Right atrium auricular region (tissue), 2 donors: ENCODE data around the gene NONO. TPM values are rescaled to one million over a fixed set of nuclear protein-coding genes. Genes with fewer than 3 reads are reported as not detected.
A peak's percentile ranks its signal among the peaks of the same experiment; 100 is the strongest.

Experiments used
- DNase-seq: peaks from one replicate; pipeline ENCODE4 v3.0.0-alpha.2; 2019; ENCODE audit warnings: low spot score
- H3K27ac ChIP-seq, 2 donors: fragments of 200-600 bp; sonication (generic); 1 replicate in 1 of 2; 2 replicates in 1 of 2; pipeline ENCODE4 v1.5.1; 2016 to 2019
- H3K27me3 ChIP-seq, 2 donors: fragments of 200-600 bp; sonication (generic); one replicate each; pipeline versions ENCODE4 v1.5.1 to v1.6.0; 2017 to 2019
- H3K36me3 ChIP-seq: fragments of 200-600 bp; sonication (generic); one replicate; pipeline ENCODE4 v1.5.1; 2016
- H3K4me1 ChIP-seq, 2 donors: fragments of 200-600 bp; sonication (generic); one replicate each; pipeline versions ENCODE4 v1.5.1 to v1.6.0; 2017 to 2019
- H3K4me3 ChIP-seq, 2 donors: fragments of 200-600 bp; sonication (generic); 1 replicate in 1 of 2; 2 replicates in 1 of 2; pipeline ENCODE4 v1.5.1; 2017 to 2019; ENCODE audit warnings: mild to moderate bottlenecking in 1 of 2, moderate library complexity in 1 of 2
- H3K9me3 ChIP-seq, 2 donors: fragments of 200-600 bp; sonication (generic); one replicate each; pipeline ENCODE4 v1.5.1; 2019
- CTCF ChIP-seq, 2 donors: fragments of 200-600 bp; sonication (generic); IDR thresholded peaks; one replicate each; pipeline ENCODE4 v1.5.1; 2019; ENCODE audit warnings: antibody characterized with exemption in 2 of 2
- total RNA-seq, 2 donors: library from RNA; depleted of rRNA; stranded (reverse); fragments of >200 nt; gene quantifications; one replicate each; pipeline ENCODE4 v1.1.0, GENCODE V29; 2016

Gene NONO
- 100 to 1,000 TPM; 110 to 120 TPM for total RNA-seq

GRCh38 chrX:71283403-71284143 is at the start of gene NONO:
NONO (plus strand) TSS chrX:71283635; CDS start chrX:71290638, 7,003 bp downstream.
- no peaks in the 10 kb centered on the region for H3K27me3 ChIP-seq
- TF ChIP-seq CTCF (IDR thresholded peaks at IDR 0.05), result no peak
- peaks cover 0 to 4% of the 10 kb centered on the region in 2 donors for H3K9me3 ChIP-seq
- peaks cover 0 to 16% of the 10 kb centered on the region in 2 donors for H3K4me1 ChIP-seq
- peak within 1 kb of the TSS; percentile 58 to 61 for H3K4me3 ChIP-seq
- H3K27ac ChIP-seq, result peak within 1 kb of the TSS; percentile 87 to 92
- no peaks in the 10 kb centered on the region for H3K36me3 ChIP-seq
- peak; percentile 87 for DNase-seq

- Histone ChIP-seq H3K4me3 (no peak overlapping the region), H3K9me3 (no peaks in the 10 kb centered on the region), H3K4me1 (no peaks in the 10 kb centered on the region), H3K36me3 (no peaks in the 10 kb centered on the region), H3K27me3 (no peaks in the 10 kb centered on the region), H3K27ac (no peak overlapping the region)
- no peak for TF ChIP-seq CTCF (IDR thresholded peaks at IDR 0.05)
- DNase-seq, result no peak
These were observed 48.0 kb upstream of the NONO start for GRCh38 chrX:71235482-71235881.

- no peak for DNase-seq
- peaks cover 7% of the 10 kb centered on the region for H3K36me3 ChIP-seq
- TF ChIP-seq CTCF (IDR thresholded peaks at IDR 0.05), result no peak
- no peaks in the 10 kb centered on the region for H3K27me3 ChIP-seq
- no peaks in the 10 kb centered on the region for H3K9me3 ChIP-seq
- H3K4me3 ChIP-seq, result no peak overlapping the region
- H3K27ac ChIP-seq, result no peak overlapping the region
- no peaks in the 10 kb centered on the region for H3K4me1 ChIP-seq
These were observed 46.6 kb upstream of the NONO start for GRCh38 chrX:71236836-71237235.

- no peaks in the 10 kb centered on the region for H3K9me3 ChIP-seq
- peaks cover 13% of the 10 kb centered on the region for H3K36me3 ChIP-seq
- TF ChIP-seq CTCF (IDR thresholded peaks at IDR 0.05), result no peak
- H3K4me3 ChIP-seq, result no peak overlapping the region
- no peak for DNase-seq
- no peaks in the 10 kb centered on the region for H3K4me1 ChIP-seq
- H3K27ac ChIP-seq, result no peak overlapping the region
- no peaks in the 10 kb centered on the region for H3K27me3 ChIP-seq
These were observed 43.7 kb upstream of the NONO start for GRCh38 chrX:71239781-71240180.

- Histone ChIP-seq H3K36me3 (peaks cover 13% of the 10 kb centered on the region), H3K27me3 (no peaks in the 10 kb centered on the region), H3K4me3 (no peak overlapping the region)
These were observed 42.1 kb upstream of the NONO start for GRCh38 chrX:71241301-71241700.

More at GRCh38 chrX:71241301-71241700, 42.1 kb upstream of the NONO start:
- DNase-seq, result no peak
- Histone ChIP-seq H3K9me3 (no peaks in the 10 kb centered on the region), H3K27ac (no peak overlapping the region), H3K4me1 (no peaks in the 10 kb centered on the region)
- TF ChIP-seq CTCF (IDR thresholded peaks at IDR 0.05), result no peak
